ENCODE measurements around the gene MRAS.
"Not testable (repeated sequence)": the region's sequence is repeated elsewhere in the genome, so short reads cannot be mapped to it uniquely, and the experiment has no call there.

The MRAS gene

DNA sequence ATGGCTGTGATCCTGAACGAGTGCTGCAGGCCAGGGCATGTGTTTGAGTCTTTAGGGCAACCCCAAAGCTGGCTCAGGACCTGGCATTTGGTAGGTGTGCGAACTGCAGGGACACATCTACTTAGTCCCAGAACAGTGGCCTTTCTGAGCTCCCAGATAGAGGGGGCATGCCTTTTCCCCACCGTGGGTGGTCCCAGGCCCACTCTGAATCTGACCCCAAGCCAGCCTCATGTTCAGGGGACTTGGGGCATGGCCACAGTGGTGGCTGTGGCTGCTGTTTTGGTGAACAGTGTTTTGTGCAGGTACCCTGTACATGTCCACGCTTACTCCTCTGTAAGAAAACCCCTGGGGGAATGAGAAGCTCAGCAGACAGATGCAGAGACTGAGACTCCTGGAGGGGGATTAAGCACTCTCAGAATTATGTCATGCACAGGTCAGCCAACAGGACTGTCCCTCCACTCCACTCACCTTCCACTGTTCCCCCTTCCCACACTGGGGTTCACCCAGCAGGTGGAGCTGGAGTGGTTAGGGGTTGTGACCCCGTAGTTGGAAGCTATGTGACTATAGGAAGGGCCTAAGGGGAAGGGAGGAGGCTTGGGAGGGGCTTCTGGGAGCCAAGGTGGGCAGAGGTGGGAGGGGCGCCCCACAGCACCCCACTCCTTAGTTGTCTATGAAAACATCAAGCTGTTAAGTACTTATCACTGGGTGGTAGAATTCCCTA lies 102.5 kb downstream of the MRAS start:
- DNase-seq = no peak

GRCh38 chr3:138451595-138452162 lies 103.3 kb downstream of the MRAS start:
- no peak for DNase-seq

DNA sequence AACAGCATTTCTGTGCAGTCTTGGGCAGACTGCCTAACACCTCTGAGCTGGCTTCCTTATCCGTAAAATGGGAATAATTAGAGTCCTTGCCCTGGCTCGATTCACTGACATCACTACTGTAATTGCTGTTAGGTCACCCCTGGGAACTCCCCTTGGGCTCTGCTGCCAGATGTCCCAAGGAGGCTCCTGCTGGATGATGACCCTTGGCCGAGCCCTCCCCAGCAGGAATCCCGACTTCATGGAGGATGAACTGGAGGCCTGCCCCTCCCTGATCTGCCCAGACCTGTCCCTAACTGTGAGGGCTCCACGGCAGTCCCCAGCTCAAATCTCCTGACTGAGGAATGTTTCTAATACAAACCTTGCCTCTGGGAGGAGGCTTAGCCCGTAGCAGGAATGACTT lies 104.1 kb downstream of the MRAS start:
- no peak for DNase-seq

DNA sequence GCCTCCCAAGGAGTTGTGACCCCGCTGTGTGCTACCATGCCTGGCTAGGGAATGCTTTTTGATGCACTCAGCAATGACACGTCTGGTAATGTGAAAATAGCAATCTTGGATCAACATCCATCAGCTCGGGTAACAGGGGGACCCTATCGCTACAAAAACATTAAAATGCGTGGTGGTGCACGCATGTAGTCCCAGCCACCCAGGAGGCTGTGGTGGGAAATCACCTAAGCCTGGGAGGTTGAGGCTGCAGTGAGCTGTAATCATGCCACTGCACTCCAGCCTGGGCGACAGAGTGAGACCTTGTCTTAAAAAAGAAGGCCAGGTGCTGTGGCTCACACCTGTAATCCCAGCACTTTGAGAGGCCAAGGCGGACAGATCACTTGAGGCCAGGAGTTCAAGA lies 105.6 kb downstream of the MRAS start:
- DNase-seq = not testable (repeated sequence)
